Trophoblast cell (in vitro differentiated cells and primary cell): ENCODE data around the gene CERK.

Experiments
- DNase-seq, 2 donors: peaks; one replicate each; pipeline ENCODE4 v3.0.0-alpha.2; 2016
- H2AFZ ChIP-seq: 2 replicates; pipeline ENCODE4 v1.6.1; 2013; ENCODE audit warnings: low read length, moderate library complexity, mild to moderate bottlenecking; ENCODE audit not compliant: insufficient read depth, poor library complexity
- H2AK5ac ChIP-seq: 2 replicates; pipeline ENCODE4 v1.6.1; 2013; ENCODE audit warnings: mild to moderate bottlenecking, low read length
- H2BK120ac ChIP-seq: 2 replicates; pipeline ENCODE4 v1.6.1; 2013; ENCODE audit warnings: low read length, mild to moderate bottlenecking, moderate library complexity; ENCODE audit not compliant: insufficient read depth, poor library complexity
- H2BK12ac ChIP-seq: 2 replicates; pipeline ENCODE4 v1.6.1; 2013; ENCODE audit warnings: mild to moderate bottlenecking, low read length, moderate library complexity
- H2BK5ac ChIP-seq: 2 replicates; pipeline ENCODE4 v1.6.1; 2013; ENCODE audit warnings: low read length, low read depth, moderate library complexity, mild to moderate bottlenecking; ENCODE audit not compliant: poor library complexity
- H3K14ac ChIP-seq: 2 replicates; pipeline ENCODE4 v1.6.1; 2013; ENCODE audit warnings: mild to moderate bottlenecking, low read length
- H3K18ac ChIP-seq: 2 replicates; pipeline ENCODE4 v1.6.1; 2013; ENCODE audit warnings: mild to moderate bottlenecking, low read length
- H3K23ac ChIP-seq: 2 replicates; pipeline ENCODE4 v1.6.1; 2013; ENCODE audit warnings: low read length
- H3K27ac ChIP-seq: 2 replicates; pipeline ENCODE4 v1.5.1; 2013; ENCODE audit warnings: low read depth, mild to moderate bottlenecking, inconsistent platforms, low read length, moderate library complexity
- H3K27me3 ChIP-seq: 2 replicates; pipeline ENCODE4 v1.6.1; 2013; ENCODE audit warnings: inconsistent platforms, mild to moderate bottlenecking, low read length, moderate library complexity; ENCODE audit not compliant: insufficient read depth
- H3K36me3 ChIP-seq, 2 experiments: 1 replicate in 1 of 2; 2 replicates in 1 of 2; pipeline ENCODE4 v1.6.1; 2013; ENCODE audit warnings: low read length in 2 of 2, mild to moderate bottlenecking in 2 of 2, moderate library complexity in 1 of 2; ENCODE audit not compliant: insufficient read depth in 2 of 2, control insufficient read depth in 1 of 2
- H3K4ac ChIP-seq: 2 replicates; pipeline ENCODE4 v1.6.1; 2013; ENCODE audit warnings: low read depth, mild to moderate bottlenecking, low read length, moderate library complexity
- H3K4me1 ChIP-seq, 2 experiments: 1 replicate in 1 of 2; 2 replicates in 1 of 2; pipeline ENCODE4 v1.6.1; 2013; ENCODE audit warnings: low read length in 2 of 2, mild to moderate bottlenecking in 2 of 2, moderate library complexity in 1 of 2; ENCODE audit not compliant: insufficient read depth in 2 of 2, control insufficient read depth in 1 of 2
- H3K4me2 ChIP-seq: 2 replicates; pipeline ENCODE4 v1.6.1; 2013; ENCODE audit warnings: inconsistent platforms, mild to moderate bottlenecking, low read length, moderate library complexity
- H3K4me3 ChIP-seq: 2 replicates; pipeline ENCODE4 v1.5.1; 2013; ENCODE audit warnings: mild to moderate bottlenecking, low read depth, low read length, inconsistent platforms
- H3K79me1 ChIP-seq: one replicate; pipeline ENCODE4 v1.6.1; 2013; ENCODE audit warnings: low read length
- H3K79me2 ChIP-seq: 2 replicates; pipeline ENCODE4 v1.6.1; 2013; ENCODE audit warnings: low read length, mild to moderate bottlenecking; ENCODE audit not compliant: control insufficient read depth, insufficient read depth, poor library complexity
- H3K9ac ChIP-seq: 2 replicates; pipeline ENCODE4 v1.6.1; 2013; ENCODE audit warnings: mild to moderate bottlenecking, low read length
- H3K9me3 ChIP-seq: 2 replicates; pipeline ENCODE4 v1.6.1; 2013; ENCODE audit warnings: low read depth, mild to moderate bottlenecking, control low read depth, inconsistent platforms, low read length; ENCODE audit not compliant: insufficient read depth
- H4K12ac ChIP-seq: 2 replicates; pipeline ENCODE4 v1.6.1; 2013; ENCODE audit warnings: low read depth, mild to moderate bottlenecking, low read length, moderate library complexity
- H4K8ac ChIP-seq: 2 replicates; pipeline ENCODE4 v1.6.1; 2013; ENCODE audit warnings: low read depth, mild to moderate bottlenecking, low read length, moderate library complexity
- H4K91ac ChIP-seq: one replicate; pipeline ENCODE4 v1.6.1; 2013; ENCODE audit warnings: low read depth, mild to moderate bottlenecking, low read length, moderate library complexity
- WGBS: extraction: QIAGEN DNeasy Blood & Tissue Kit; methylation state at CpG from one replicate; pipeline ENCODE4 v1.1.7; 2013; ENCODE audit warnings: missing lambda C conversion rate; ENCODE audit not compliant: insufficient read length, insufficient coverage; ENCODE audit errors: extremely low coverage; 5-methylcytosine and 5-hydroxymethylcytosine counted together

The CERK gene

DNA sequence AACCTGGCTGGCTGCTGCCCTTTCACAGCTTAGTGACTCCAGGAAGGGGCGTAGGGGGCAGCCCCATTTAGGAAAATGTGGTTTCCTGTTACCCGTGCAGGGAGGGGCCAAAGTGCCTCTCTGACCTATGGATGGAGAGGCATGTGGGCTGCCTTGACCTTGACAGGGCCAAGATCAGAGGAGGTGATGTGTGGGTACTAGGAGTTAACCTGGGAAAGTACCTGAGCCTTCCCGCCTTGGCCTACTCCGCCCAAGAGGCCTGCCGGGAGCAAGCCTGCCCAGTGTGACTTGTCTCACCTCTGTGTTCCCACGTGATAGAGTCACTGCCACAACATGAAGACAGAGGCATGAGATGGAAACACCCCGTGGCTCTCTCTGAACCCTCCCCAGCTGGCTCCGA is 84.5 kb downstream of the CERK start:
- no peak overlapping the region for H3K14ac ChIP-seq
- no peak overlapping the region for H4K91ac ChIP-seq
- H2BK5ac ChIP-seq, result no peak overlapping the region
- WGBS, result no CpG with 5 or more reads among the region's 8 CpGs
- H3K79me1 ChIP-seq, result no peaks in the 10 kb centered on the region
- no peak overlapping the region for H3K4me2 ChIP-seq
- no peaks in the 10 kb centered on the region for H3K27me3 ChIP-seq
- H3K4me3 ChIP-seq, result no peak overlapping the region
- peaks cover 2% of the 10 kb centered on the region for H3K9me3 ChIP-seq
- H3K9ac ChIP-seq, result no peak overlapping the region
- no peak overlapping the region for H3K4ac ChIP-seq
- H3K4me1 ChIP-seq, result peaks cover 3 to 8% of the 10 kb centered on the region in 2 experiments
- H4K12ac ChIP-seq, result no peak overlapping the region
- H3K79me2 ChIP-seq, result no peaks in the 10 kb centered on the region
- no peaks in the 10 kb centered on the region for H3K36me3 ChIP-seq
- H4K8ac ChIP-seq, result no peak overlapping the region
- DNase-seq, result no peak
- H2BK120ac ChIP-seq, result no peak overlapping the region
- H3K27ac ChIP-seq, result no peak overlapping the region
- H2AFZ ChIP-seq, result no peak overlapping the region
- no peak overlapping the region for H3K18ac ChIP-seq
- H2AK5ac ChIP-seq, result no peak overlapping the region
- H2BK12ac ChIP-seq, result no peak overlapping the region
- no peak overlapping the region for H3K23ac ChIP-seq

GRCh38 chr22:46652847-46653331 is 85.2 kb downstream of the CERK start:
- whole genome bisulfite sequencing, result no CpG with 5 or more reads among the region's 23 CpGs
- H3K27ac ChIP-seq, result no peak overlapping the region
- peaks cover 3 to 8% of the 10 kb centered on the region in 2 experiments for H3K4me1 ChIP-seq

GRCh38 chr22:46652081-46652846 is 85.8 kb downstream of the CERK start:
- H3K79me2 ChIP-seq, result no peaks in the 10 kb centered on the region
- no peak overlapping the region for H2BK120ac ChIP-seq
- no peaks in the 10 kb centered on the region for H3K36me3 ChIP-seq
- no peak overlapping the region for H3K4me3 ChIP-seq
- H2AK5ac ChIP-seq, result no peak overlapping the region
- H2BK12ac ChIP-seq, result no peak overlapping the region
- no peak overlapping the region for H4K12ac ChIP-seq
- no peak overlapping the region for H2BK5ac ChIP-seq
- H3K9me3 ChIP-seq, result peaks cover 2% of the 10 kb centered on the region
- no peak for DNase-seq
- no CpG with 5 or more reads among the region's 22 CpGs for WGBS
- H3K23ac ChIP-seq, result no peak overlapping the region
- no peak overlapping the region for H3K4me2 ChIP-seq
- H3K9ac ChIP-seq, result no peak overlapping the region
- no peaks in the 10 kb centered on the region for H3K27me3 ChIP-seq
- no peak overlapping the region for H3K14ac ChIP-seq
- H3K27ac ChIP-seq, result no peak overlapping the region
- no peaks in the 10 kb centered on the region for H3K79me1 ChIP-seq
- H3K4me1 ChIP-seq, result peaks cover 3 to 8% of the 10 kb centered on the region in 2 experiments
- no peak overlapping the region for H2AFZ ChIP-seq
- no peak overlapping the region for H4K91ac ChIP-seq
- no peak overlapping the region for H3K4ac ChIP-seq
- H4K8ac ChIP-seq, result no peak overlapping the region
- H3K18ac ChIP-seq, result no peak overlapping the region

More at GRCh38 chr22:46652847-46653331, 85.2 kb downstream of the CERK start:
- H3K14ac ChIP-seq, result no peak overlapping the region
- no peaks in the 10 kb centered on the region for H3K36me3 ChIP-seq
- H3K79me2 ChIP-seq, result no peaks in the 10 kb centered on the region
- no peak overlapping the region for H4K91ac ChIP-seq
- no peak overlapping the region for H4K12ac ChIP-seq
- no peak overlapping the region for H3K4me3 ChIP-seq
- no peak overlapping the region for H3K4ac ChIP-seq
- H3K4me2 ChIP-seq, result no peak overlapping the region
- no peak overlapping the region for H2BK120ac ChIP-seq
- no peak overlapping the region for H4K8ac ChIP-seq
- H3K27me3 ChIP-seq, result no peaks in the 10 kb centered on the region
- H3K9me3 ChIP-seq, result peaks cover 2% of the 10 kb centered on the region
- no peak overlapping the region for H3K23ac ChIP-seq
- DNase-seq, result no peak
- no peak overlapping the region for H2AFZ ChIP-seq
- H3K18ac ChIP-seq, result no peak overlapping the region
- H2BK5ac ChIP-seq, result no peak overlapping the region
- H3K9ac ChIP-seq, result no peak overlapping the region
- no peaks in the 10 kb centered on the region for H3K79me1 ChIP-seq
- H2BK12ac ChIP-seq, result no peak overlapping the region
- no peak overlapping the region for H2AK5ac ChIP-seq

DNA sequence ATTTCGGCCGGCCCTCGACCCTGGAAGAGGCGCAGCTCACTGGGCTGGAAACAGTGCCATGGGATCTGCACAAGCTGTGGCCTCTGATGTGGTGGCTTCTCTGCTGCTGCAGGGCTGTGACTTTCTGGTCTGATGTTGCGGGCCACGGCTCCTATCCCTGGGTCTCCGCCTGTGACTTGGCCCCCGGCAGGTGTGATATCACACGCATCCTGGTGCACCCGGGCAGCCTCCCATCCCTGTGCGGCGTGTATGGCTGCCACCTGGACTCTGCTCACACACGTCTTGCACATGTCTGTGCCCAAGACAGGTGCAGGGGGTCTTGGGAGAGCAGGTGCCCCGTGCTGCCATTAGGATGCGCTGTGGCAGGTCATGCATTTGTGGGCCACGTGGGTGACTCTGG is 86.7 kb downstream of the CERK start:
- no peak overlapping the region for H3K4ac ChIP-seq
- H3K23ac ChIP-seq, result no peak overlapping the region
- H4K8ac ChIP-seq, result no peak overlapping the region
- no peak overlapping the region for H2BK120ac ChIP-seq
- no peak overlapping the region for H3K27ac ChIP-seq
- no peaks in the 10 kb centered on the region for H3K27me3 ChIP-seq
- H4K91ac ChIP-seq, result no peak overlapping the region
- no peak overlapping the region for H2BK5ac ChIP-seq
- H3K4me3 ChIP-seq, result no peak overlapping the region
- no peaks in the 10 kb centered on the region for H3K36me3 ChIP-seq
- DNase-seq, result no peak
- no peak overlapping the region for H3K4me2 ChIP-seq
- H3K9ac ChIP-seq, result no peak overlapping the region
- H3K9me3 ChIP-seq, result peaks cover 2% of the 10 kb centered on the region
- no peak overlapping the region for H2AK5ac ChIP-seq
- no peak overlapping the region for H2AFZ ChIP-seq
- H3K4me1 ChIP-seq, result peaks cover 3 to 8% of the 10 kb centered on the region in 2 experiments
- H3K18ac ChIP-seq, result no peak overlapping the region
- no peaks in the 10 kb centered on the region for H3K79me2 ChIP-seq
- H2BK12ac ChIP-seq, result no peak overlapping the region
- H3K79me1 ChIP-seq, result no peaks in the 10 kb centered on the region
- no peak overlapping the region for H3K14ac ChIP-seq
- WGBS, result no CpG with 5 or more reads among the region's 16 CpGs
- no peak overlapping the region for H4K12ac ChIP-seq
